Effector memory CD8-positive, alpha-beta T cell (primary cell): ENCODE results near the gene OSGEP.

ENCODE experiments used
- ATAC-seq: fragments of 150-1000 bp; cut with Tn5 transposase; replicated peaks from 2 replicates; pipeline ENCODE4 v1.10.0; 2021; ENCODE audit warnings: mild to moderate bottlenecking, moderate library complexity
- DNase-seq, 3 experiments: peaks; one replicate each; pipeline ENCODE4 v3.0.0; 2021
- H3K27ac Mint-ChIP-seq, 2 donors: one replicate each; pipeline ENCODE4 v1.8.0; 2022; ENCODE audit warnings: mild to moderate bottlenecking in 2 of 2, mixed read lengths in 2 of 2, moderate library complexity in 2 of 2
- H3K27me3 Mint-ChIP-seq, 2 donors: one replicate each; pipeline ENCODE4 v1.8.0; 2022; ENCODE audit warnings: mixed read lengths in 2 of 2
- H3K36me3 Mint-ChIP-seq: one replicate; pipeline ENCODE4 v1.8.0; 2022; ENCODE audit warnings: mild to moderate bottlenecking, moderate library complexity, mixed read lengths; ENCODE audit not compliant: insufficient read depth
- H3K4me1 Mint-ChIP-seq, 2 donors: one replicate each; pipeline ENCODE4 v1.8.0; 2022; ENCODE audit warnings: low read depth in 2 of 2, mixed read lengths in 2 of 2
- H3K4me3 Mint-ChIP-seq, 2 donors: one replicate each; pipeline ENCODE4 v1.8.0; 2022; ENCODE audit warnings: mild to moderate bottlenecking in 2 of 2, mixed read lengths in 2 of 2, moderate library complexity in 2 of 2
- H3K9me3 Mint-ChIP-seq, 2 donors: one replicate each; pipeline ENCODE4 v1.8.0; 2022; ENCODE audit warnings: mixed read lengths in 2 of 2

OSGEP gene

GRCh38 chr14:20416223-20416622, 38.4 kb downstream of the OSGEP start:
- H3K27me3 Mint-ChIP-seq, result no peaks in the 10 kb centered on the region
- peak overlapping the region in 1 of 2 donors; percentile 15 for H3K27ac Mint-ChIP-seq
- no peak for DNase-seq
- H3K4me1 Mint-ChIP-seq, result peaks cover 13 to 27% of the 10 kb centered on the region in 2 donors
- H3K36me3 Mint-ChIP-seq, result peaks cover 5% of the 10 kb centered on the region
- ATAC-seq, result no peak
- no peaks in the 10 kb centered on the region for H3K9me3 Mint-ChIP-seq
- H3K4me3 Mint-ChIP-seq, result no peak overlapping the region

DNA sequence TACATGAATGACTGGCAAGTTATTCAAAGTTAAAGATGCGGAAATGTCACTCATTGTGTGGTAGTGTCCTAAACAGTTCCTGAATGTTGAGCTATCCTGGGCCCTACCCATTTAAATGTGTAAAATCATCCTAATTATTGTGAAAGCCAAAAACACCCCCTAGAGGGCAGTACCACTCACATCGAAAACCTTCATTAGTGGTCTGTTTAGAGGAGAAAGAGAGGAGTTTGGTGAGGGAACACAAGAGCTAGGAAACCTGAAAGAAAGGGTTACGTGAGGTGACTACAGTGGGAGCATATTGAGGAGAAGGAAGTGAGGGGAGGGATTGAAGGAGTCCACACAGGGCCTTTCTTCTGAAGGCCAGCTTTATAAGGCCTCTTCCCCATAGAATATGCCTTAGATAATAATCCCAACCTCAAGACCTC, 38.8 kb downstream of the OSGEP start:
- peaks cover 5% of the 10 kb centered on the region for H3K36me3 Mint-ChIP-seq
- peaks cover 18 to 31% of the 10 kb centered on the region in 2 donors for H3K4me1 Mint-ChIP-seq
- DNase-seq (peak; percentile 32 to 52 (median 36)), ATAC-seq (peak; percentile 18)
- peak overlapping the region in 1 of 2 donors; percentile 15 for H3K27ac Mint-ChIP-seq
- no peaks in the 10 kb centered on the region for H3K9me3 Mint-ChIP-seq
- H3K27me3 Mint-ChIP-seq, result no peaks in the 10 kb centered on the region
- H3K4me3 Mint-ChIP-seq, result no peak overlapping the region

GRCh38 chr14:20413744-20414082, 40.9 kb downstream of the OSGEP start:
- DNase-seq (peak; percentile 8 to 19 (median 12)), ATAC-seq (peak; percentile 14)
- H3K27ac Mint-ChIP-seq, result peak overlapping the region; percentile 94 to 98
- H3K9me3 Mint-ChIP-seq, result no peaks in the 10 kb centered on the region
- H3K4me3 Mint-ChIP-seq, result peak overlapping the region; percentile 88 to 94
- H3K4me1 Mint-ChIP-seq, result peaks cover 24 to 42% of the 10 kb centered on the region in 2 donors
- H3K27me3 Mint-ChIP-seq, result no peaks in the 10 kb centered on the region
- peaks cover 5% of the 10 kb centered on the region for H3K36me3 Mint-ChIP-seq

GRCh38 chr14:20412876-20413743, 41.5 kb downstream of the OSGEP start, which contains the start of gene TEP1:
TEP1 (minus strand) TSS chr14:20413501; CDS start chr14:20408439, 5,062 bp downstream.
- peak; percentile 71 for ATAC-seq
- Mint-ChIP-seq H3K4me1 (peaks cover 24 to 45% of the 10 kb centered on the region in 2 donors), H3K9me3 (no peaks in the 10 kb centered on the region), H3K36me3 (peaks cover 5% of the 10 kb centered on the region), H3K27ac (peak within 1 kb of the TSS; percentile 94 to 98), H3K27me3 (no peaks in the 10 kb centered on the region), H3K4me3 (peak within 1 kb of the TSS; percentile 88 to 94)
- DNase-seq, result peak; percentile 56 to 67 (median 59)

DNA sequence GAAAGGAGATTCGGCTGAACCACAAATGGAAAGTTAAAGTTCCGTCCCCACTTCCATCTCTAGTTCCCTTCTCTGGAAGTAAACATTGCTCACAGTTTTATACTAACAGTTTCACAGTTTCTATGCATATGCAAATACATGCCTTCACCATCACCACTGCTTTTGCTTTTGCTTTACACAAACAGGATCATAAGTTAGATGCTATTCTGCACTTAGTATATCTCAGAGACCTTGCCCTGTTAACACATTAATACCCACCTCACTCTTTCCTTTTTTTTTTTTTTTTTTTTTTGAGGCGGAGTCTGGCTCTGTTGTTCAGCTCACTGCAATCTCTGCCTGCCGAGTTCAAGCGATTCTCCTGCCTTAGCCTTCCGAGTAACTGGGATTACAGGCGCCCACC, 42.2 kb downstream of the OSGEP start:
- H3K27me3 Mint-ChIP-seq, result no peaks in the 10 kb centered on the region
- H3K4me3 Mint-ChIP-seq, result peak overlapping the region; percentile 88 to 94
- H3K36me3 Mint-ChIP-seq, result peaks cover 7% of the 10 kb centered on the region
- no peaks in the 10 kb centered on the region for H3K9me3 Mint-ChIP-seq
- H3K27ac Mint-ChIP-seq, result peak overlapping the region; percentile 94 to 98
- H3K4me1 Mint-ChIP-seq, result peaks cover 28 to 50% of the 10 kb centered on the region in 2 donors
- DNase-seq (no peak), ATAC-seq (peak; percentile 58)

DNA sequence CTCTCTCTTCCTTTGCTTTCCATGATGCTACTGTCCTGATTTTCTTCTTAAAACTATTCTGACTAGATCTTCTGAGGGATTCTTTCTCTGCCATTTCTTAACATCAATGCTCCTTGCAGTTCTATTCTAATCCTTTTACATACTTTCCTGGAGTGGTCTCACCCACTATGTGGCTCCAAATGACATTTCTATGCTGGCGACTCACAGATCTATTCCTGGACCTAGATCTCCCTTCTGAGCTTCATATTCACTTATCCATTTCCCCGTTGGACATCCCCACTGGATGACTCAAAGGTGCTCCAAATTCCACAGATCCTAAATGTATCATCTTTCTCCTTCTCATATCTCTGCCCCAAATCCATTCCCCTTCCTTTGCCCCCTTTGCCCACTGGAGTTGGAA, 45.4 kb downstream of the OSGEP start:
- DNase-seq (no peak), ATAC-seq (no peak)
- Mint-ChIP-seq H3K4me1 (peaks cover 35 to 54% of the 10 kb centered on the region in 2 donors), H3K4me3 (no peak overlapping the region), H3K27ac (peak overlapping the region; percentile 2 to 47), H3K9me3 (no peaks in the 10 kb centered on the region), H3K27me3 (no peaks in the 10 kb centered on the region), H3K36me3 (peaks cover 35% of the 10 kb centered on the region)

- no peak for DNase-seq
- Mint-ChIP-seq H3K27me3 (no peaks in the 10 kb centered on the region), H3K27ac (peak overlapping the region in 1 of 2 donors; percentile 54), H3K9me3 (no peaks in the 10 kb centered on the region), H3K36me3 (peaks cover 84% of the 10 kb centered on the region), H3K4me1 (peaks cover 20 to 30% of the 10 kb centered on the region in 2 donors), H3K4me3 (no peak overlapping the region)
- no peak for ATAC-seq
These were observed 51.1 kb downstream of the OSGEP start for GRCh38 chr14:20403521-20403920.

- ATAC-seq (peak; percentile 12), DNase-seq (no peak)
- H3K27me3 Mint-ChIP-seq, result no peaks in the 10 kb centered on the region
- H3K4me1 Mint-ChIP-seq, result peaks cover 10 to 12% of the 10 kb centered on the region in 2 donors
- peak overlapping the region; percentile 49 to 80 for H3K27ac Mint-ChIP-seq
- H3K9me3 Mint-ChIP-seq, result no peaks in the 10 kb centered on the region
- peaks cover 86% of the 10 kb centered on the region for H3K36me3 Mint-ChIP-seq
- no peak overlapping the region for H3K4me3 Mint-ChIP-seq
These were observed 53.5 kb downstream of the OSGEP start for GRCh38 chr14:20400965-20401593.

DNA sequence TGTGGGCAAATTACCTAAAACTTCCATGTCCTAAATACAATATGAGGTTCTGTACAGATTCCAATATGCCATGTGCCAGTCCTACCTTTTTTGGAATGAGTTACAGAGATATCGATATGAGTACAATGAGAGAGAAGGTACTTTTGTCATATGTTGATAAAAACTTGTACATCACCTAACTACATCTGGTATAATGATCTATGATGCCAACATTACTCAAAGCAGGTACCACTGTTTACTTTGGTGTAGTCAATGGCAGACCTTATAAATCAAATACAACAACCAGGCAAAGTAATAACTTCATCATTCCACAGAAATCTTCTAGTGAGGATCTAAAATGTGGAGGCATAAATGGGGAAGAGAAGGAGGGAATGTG, 54.0 kb downstream of the OSGEP start:
- Mint-ChIP-seq H3K27ac (peak overlapping the region in 1 of 2 donors; percentile 80), H3K27me3 (no peaks in the 10 kb centered on the region), H3K36me3 (peaks cover 81% of the 10 kb centered on the region), H3K4me3 (no peak overlapping the region), H3K4me1 (peaks cover 10 to 11% of the 10 kb centered on the region in 2 donors), H3K9me3 (no peaks in the 10 kb centered on the region)
- no peak for ATAC-seq
- no peak for DNase-seq

DNA sequence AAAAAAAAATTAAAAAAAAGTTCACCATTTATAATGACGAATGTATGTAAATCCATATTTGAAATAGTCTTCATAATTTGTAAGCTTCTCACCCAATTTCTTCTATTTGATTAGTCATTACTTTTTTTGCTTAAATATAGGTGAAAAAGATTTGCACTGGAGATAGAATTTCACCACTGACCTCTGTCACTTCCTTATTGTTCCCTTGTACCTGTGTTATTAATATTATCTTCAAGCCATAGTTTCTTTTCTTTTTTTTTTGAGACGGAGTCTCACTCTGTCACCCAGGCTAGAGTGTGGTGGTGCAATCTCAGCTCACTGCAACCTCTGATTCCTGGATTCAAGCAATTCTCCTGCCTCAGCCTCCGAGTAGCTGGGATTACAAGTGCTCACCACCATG, 57.1 kb downstream of the OSGEP start:
- peaks cover 66% of the 10 kb centered on the region for H3K36me3 Mint-ChIP-seq

More for the DNA sequence above, 57.1 kb downstream of the OSGEP start:
- H3K27me3 Mint-ChIP-seq, result no peaks in the 10 kb centered on the region
- H3K4me3 Mint-ChIP-seq, result no peak overlapping the region
- DNase-seq (no peak), ATAC-seq (no peak)
- peaks cover 7 to 11% of the 10 kb centered on the region in 2 donors for H3K4me1 Mint-ChIP-seq
- no peak overlapping the region for H3K27ac Mint-ChIP-seq
- no peaks in the 10 kb centered on the region for H3K9me3 Mint-ChIP-seq
